HepG2 (cell line): ENCODE data around the gene DOHH. TPM values are rescaled to one million over a fixed set of nuclear protein-coding genes. Genes with fewer than 3 reads are reported as not detected.

Experiments used
- ARID2 ChIP-seq: sonication (generic); formaldehyde crosslinking; IDR thresholded peaks from 2 replicates; pipeline ENCODE4 v1.8.1; 2022; ENCODE audit warnings: mild to moderate bottlenecking, missing genetic modification reagents, borderline replicate concordance
- ARNT2 ChIP-seq: sonication (generic); formaldehyde crosslinking; IDR thresholded peaks from 2 replicates; pipeline ENCODE4 v1.8.0; 2022; ENCODE audit warnings: mild to moderate bottlenecking, low read depth, missing genetic modification reagents, moderate library complexity
- CEBPG ChIP-seq: IDR thresholded peaks from 2 replicates; pipeline ENCODE4 v1.6.1; 2016
- HIVEP1 ChIP-seq: sonication (generic); formaldehyde crosslinking; IDR thresholded peaks from 2 replicates; pipeline ENCODE4 v1.4.0; 2020; ENCODE audit warnings: mild to moderate bottlenecking, missing genetic modification reagents
- HMGXB4 ChIP-seq, 2 experiments: sonication (generic) in 1 of 2; formaldehyde crosslinking in 1 of 2; IDR thresholded peaks; 2 replicates each; pipeline versions ENCODE4 v1.4.0 to v1.6.1; 2018 to 2020; ENCODE audit warnings: missing genetic modification reagents in 2 of 2, borderline replicate concordance in 1 of 2, low read depth in 1 of 2, mild to moderate bottlenecking in 1 of 2, missing biosample characterization in 1 of 2
- HOXA3 ChIP-seq: sonication (generic); formaldehyde crosslinking; IDR thresholded peaks from 2 replicates; pipeline ENCODE4 v1.5.0; 2020; ENCODE audit warnings: missing genetic modification reagents
- IKZF1 ChIP-seq: fragments of 450-650 bp; IDR thresholded peaks from 2 replicates; pipeline ENCODE4 v1.7.1; 2016
- NPAS2 ChIP-seq: sonication (generic); formaldehyde crosslinking; IDR thresholded peaks from 2 replicates; pipeline ENCODE4 v1.8.0; 2022; ENCODE audit warnings: mild to moderate bottlenecking, missing genetic modification reagents, borderline replicate concordance
- NRL ChIP-seq: sonication (generic); formaldehyde crosslinking; IDR thresholded peaks from 2 replicates; pipeline ENCODE4 v1.5.0; 2020; ENCODE audit warnings: missing genetic modification reagents, mild to moderate bottlenecking, moderate library complexity, borderline replicate concordance
- TBL1XR1 ChIP-seq: fragments of 150-350 bp; IDR thresholded peaks from 2 replicates; pipeline ENCODE4 v1.6.1; 2014; ENCODE audit warnings: borderline replicate concordance, low read length; ENCODE audit not compliant: partially characterized antibody
- TBX3 ChIP-seq: fragments of 450-650 bp; IDR thresholded peaks from 2 replicates; pipeline ENCODE4 v1.6.1; 2017; ENCODE audit warnings: antibody characterized with exemption, mild to moderate bottlenecking, inconsistent platforms, borderline replicate concordance
- U2AF2 ChIP-seq: fragments of 200-400 bp; formaldehyde crosslinking; IDR thresholded peaks from 2 replicates; pipeline ENCODE4 v1.6.1; 2017; ENCODE audit warnings: low read depth, mild to moderate bottlenecking, low read length
- ZBTB42 ChIP-seq: sonication (generic); formaldehyde crosslinking; IDR thresholded peaks from 2 replicates; pipeline ENCODE4 v1.5.0; 2020; ENCODE audit warnings: mild to moderate bottlenecking, missing genetic modification reagents
- ZFX ChIP-seq: sonication (generic); formaldehyde crosslinking; IDR thresholded peaks from 2 replicates; pipeline ENCODE4 v1.4.0; 2020; ENCODE audit warnings: mild to moderate bottlenecking, low read depth, missing genetic modification reagents, moderate library complexity
- ZNF280B ChIP-seq: sonication (generic); formaldehyde crosslinking; IDR thresholded peaks from 2 replicates; pipeline ENCODE4 v1.5.0; 2020; ENCODE audit warnings: missing genetic modification reagents, mild to moderate bottlenecking, borderline replicate concordance
- ZNF577 ChIP-seq: sonication (generic); formaldehyde crosslinking; IDR thresholded peaks from 2 replicates; pipeline ENCODE4 v1.4.0; 2020; ENCODE audit warnings: mild to moderate bottlenecking, low read depth, missing genetic modification reagents, borderline replicate concordance
- ZNF614 ChIP-seq: IDR thresholded peaks from 2 replicates; pipeline ENCODE4 v1.6.1; 2018; ENCODE audit warnings: missing biosample characterization, missing genetic modification reagents, inconsistent platforms, borderline replicate concordance
- polyA plus RNA-seq, 8 experiments: library from polyadenylated mRNA; depleted of rRNA in 3 of 8; stranded (reverse) in 7 of 8; unstranded in 1 of 8; fragments of >200 nt; fragmentation: Illumina TruSeq in 4 of 8; extraction: Trizol in 4 of 8; gene quantifications; 2 replicates each; pipeline versions ENCODE4 v1.2.1 to v1.2.3, GENCODE V29; 2011 to 2016; ENCODE audit warnings: low read depth in 4 of 8, missing spikeins in 1 of 8, mixed read lengths in 1 of 8; ENCODE audit not compliant: insufficient read depth in 1 of 8
- total RNA-seq, 5 experiments: library from RNA; depleted of rRNA; stranded (reverse); fragments of >200 nt; fragmentation: Illumina TruSeq; extraction: Trizol; gene quantifications; 2 replicates each; pipeline ENCODE4 v1.2.3, GENCODE V29; 2016; ENCODE audit warnings: low read depth in 1 of 5
- TF ChIP-seq, protein P1 (sequence below): sonication (generic); formaldehyde crosslinking; IDR thresholded peaks from 2 replicates; pipeline ENCODE4 v1.8.0; 2022; ENCODE audit warnings: low read depth, missing genetic modification reagents
- TF ChIP-seq, protein P2 (sequence below): IDR thresholded peaks from 2 replicates; pipeline ENCODE4 v1.6.1; 2016; ENCODE audit warnings: missing genetic modification reagents, missing compliant biosample characterization
- TF ChIP-seq, protein P3 (sequence below): sonication (generic); formaldehyde crosslinking; IDR thresholded peaks from 2 replicates; pipeline ENCODE4 v1.4.0; 2020; ENCODE audit warnings: missing genetic modification reagents
- TF ChIP-seq, protein P4 (sequence below): sonication (generic); formaldehyde crosslinking; IDR thresholded peaks from 2 replicates; pipeline ENCODE4 v1.4.0; 2020; ENCODE audit warnings: mild to moderate bottlenecking, missing genetic modification reagents

Gene DOHH
- total and polyA plus RNA-seq, 2 of the 13 experiments (the other 11 are each of a cell fraction or from before 2014, with no cell fraction given): 3.5 to 13.7 TPM

GRCh38 chr19:3500429-3501101, at the start of gene DOHH (continued):
- TF ChIP-seq, protein P1, sequence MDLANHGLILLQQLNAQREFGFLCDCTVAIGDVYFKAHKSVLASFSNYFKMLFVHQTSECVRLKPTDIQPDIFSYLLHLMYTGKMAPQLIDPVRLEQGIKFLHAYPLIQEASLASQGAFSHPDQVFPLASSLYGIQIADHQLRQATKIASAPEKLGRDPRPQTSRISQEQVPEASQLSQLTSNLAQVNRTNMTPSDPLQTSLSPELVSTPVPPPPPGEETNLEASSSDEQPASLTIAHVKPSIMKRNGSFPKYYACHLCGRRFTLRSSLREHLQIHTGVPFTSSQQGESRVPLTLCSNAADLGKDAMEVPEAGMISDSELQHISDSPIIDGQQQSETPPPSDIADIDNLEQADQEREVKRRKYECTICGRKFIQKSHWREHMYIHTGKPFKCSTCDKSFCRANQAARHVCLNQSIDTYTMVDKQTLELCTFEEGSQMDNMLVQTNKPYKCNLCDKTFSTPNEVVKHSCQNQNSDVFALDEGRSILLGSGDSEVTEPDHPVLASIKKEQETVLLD (CRISPR knock-in tag): peak; percentile 78
- TF ChIP-seq ZNF577 (no peak), TBX3 (peak; percentile 84; the same call in 1 of the 2 replicates), HIVEP1 (CRISPR knock-in tag) (peak; percentile 84; the same call in 1 of the 2 replicates), NPAS2 (CRISPR knock-in tag) (no peak), ARNT2 (peak; percentile 83), ZNF614 (CRISPR knock-in tag) (peak; percentile 73; the same call in 1 of the 2 replicates), NRL (CRISPR knock-in tag) (peak; percentile 98), U2AF2 (no peak), ZBTB42 (CRISPR knock-in tag) (peak; percentile 92), ZFX (peak; percentile 78), ZNF280B (peak; percentile 73; the same call in 1 of the 2 replicates), ARID2 (CRISPR knock-in tag) (no peak), TBL1XR1 (no peak), CEBPG (CRISPR knock-in tag) (peak; percentile 60), HMGXB4 (CRISPR knock-in tag; IDR thresholded peaks at IDR 0.05; ENCODE audit: borderline replicate concordance in 1 of 2, low read depth in 1 of 2) (peak; percentile 77 to 89), HOXA3 (CRISPR knock-in tag) (peak; percentile 83), IKZF1 (no peak)
- TF ChIP-seq, protein P2, sequence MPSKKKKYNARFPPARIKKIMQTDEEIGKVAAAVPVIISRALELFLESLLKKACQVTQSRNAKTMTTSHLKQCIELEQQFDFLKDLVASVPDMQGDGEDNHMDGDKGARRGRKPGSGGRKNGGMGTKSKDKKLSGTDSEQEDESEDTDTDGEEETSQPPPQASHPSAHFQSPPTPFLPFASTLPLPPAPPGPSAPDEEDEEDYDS: peak; percentile 70; the same call in 1 of the 2 replicates
- TF ChIP-seq, protein P3, sequence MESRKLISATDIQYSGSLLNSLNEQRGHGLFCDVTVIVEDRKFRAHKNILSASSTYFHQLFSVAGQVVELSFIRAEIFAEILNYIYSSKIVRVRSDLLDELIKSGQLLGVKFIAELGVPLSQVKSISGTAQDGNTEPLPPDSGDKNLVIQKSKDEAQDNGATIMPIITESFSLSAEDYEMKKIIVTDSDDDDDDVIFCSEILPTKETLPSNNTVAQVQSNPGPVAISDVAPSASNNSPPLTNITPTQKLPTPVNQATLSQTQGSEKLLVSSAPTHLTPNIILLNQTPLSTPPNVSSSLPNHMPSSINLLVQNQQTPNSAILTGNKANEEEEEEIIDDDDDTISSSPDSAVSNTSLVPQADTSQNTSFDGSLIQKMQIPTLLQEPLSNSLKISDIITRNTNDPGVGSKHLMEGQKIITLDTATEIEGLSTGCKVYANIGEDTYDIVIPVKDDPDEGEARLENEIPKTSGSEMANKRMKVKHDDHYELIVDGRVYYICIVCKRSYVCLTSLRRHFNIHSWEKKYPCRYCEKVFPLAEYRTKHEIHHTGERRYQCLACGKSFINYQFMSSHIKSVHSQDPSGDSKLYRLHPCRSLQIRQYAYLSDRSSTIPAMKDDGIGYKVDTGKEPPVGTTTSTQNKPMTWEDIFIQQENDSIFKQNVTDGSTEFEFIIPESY: 0 out of 2 replicates have a peak, but pooled peaks have one; percentile 34
- TF ChIP-seq, protein P4, sequence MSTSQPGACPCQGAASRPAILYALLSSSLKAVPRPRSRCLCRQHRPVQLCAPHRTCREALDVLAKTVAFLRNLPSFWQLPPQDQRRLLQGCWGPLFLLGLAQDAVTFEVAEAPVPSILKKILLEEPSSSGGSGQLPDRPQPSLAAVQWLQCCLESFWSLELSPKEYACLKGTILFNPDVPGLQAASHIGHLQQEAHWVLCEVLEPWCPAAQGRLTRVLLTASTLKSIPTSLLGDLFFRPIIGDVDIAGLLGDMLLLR (CRISPR knock-in tag): peak; percentile 96; the same call in 1 of the 2 replicates
